HCT116 (cell line): ENCODE data around the gene ZBTB42. TPM values are rescaled to one million over a fixed set of nuclear protein-coding genes. Genes with fewer than 3 reads are reported as not detected.

Experiments used
- ATAC-seq: fragments of 200-7000 bp; cut with Tn5 transposase; 2 replicates; pipeline ENCODE4 v1.9.1; 2020; ENCODE audit warnings: mild to moderate bottlenecking, moderate library complexity
- BruUV-seq: library from RNA; stranded (reverse); fragments of 400-500 nt; replicated peaks from 2 replicates; lab custom pipeline; 2021; lab: Mats Ljungman, UMichigan
- CTCF ChIA-PET: fragments of 300-600 bp; sonication (Branson Sonifier 250); formaldehyde crosslinking; loops from one replicate; lab custom pipeline; 2021; ENCODE audit warnings: antibody characterized with exemption; lab: Charles Lee
- POLR2A ChIA-PET: fragments of 300-600, 350-600 bp; sonication (Branson Sonifier 250); formaldehyde crosslinking; loops from one replicate; lab custom pipeline; 2021; ENCODE audit warnings: antibody characterized with exemption; lab: Charles Lee
- RAD21 ChIA-PET, 2 experiments: fragments of 300-600 bp; sonication (Branson Sonifier 250); formaldehyde crosslinking; loops; one replicate each; lab custom pipeline; 2023; ENCODE audit warnings: low total read pairs in 2 of 2; ENCODE audit not compliant: uncharacterized antibody in 2 of 2, unreplicated experiment in 2 of 2, low non-redundant PET in 1 of 2; lab: Charles Lee
- DNase-seq: peaks from one replicate; pipeline ENCODE4 v3.0.0-alpha.2; 2010; ENCODE audit warnings: low read depth, low spot score
- H2AFZ ChIP-seq: fragments of 200-600 bp; shearing (Covaris generic), sonication (generic); 2 replicates; pipeline ENCODE4 v1.6.1; 2017; ENCODE audit warnings: low read depth, mixed run types, mixed read lengths, antibody characterized with exemption, low read length; ENCODE audit not compliant: poor library complexity, severe bottlenecking
- H3K27ac ChIP-seq: 2 replicates; pipeline ENCODE4 v1.5.1; 2012; ENCODE audit warnings: low read depth, low read length
- H3K27me3 ChIP-seq: fragments of 200-600 bp; sonication (generic); 2 replicates; pipeline ENCODE4 v1.6.1; 2016; ENCODE audit warnings: mixed run types, low read length, mixed read lengths; ENCODE audit not compliant: insufficient read depth
- H3K36me3 ChIP-seq, 2 experiments: fragments of 200-500 bp in 1 of 2; fragments of 200-600 bp in 1 of 2; sonication (Bioruptor generic) in 1 of 2; sonication (generic) in 1 of 2; 2 replicates each; pipeline versions ENCODE4 v1.5.1 to v1.6.1; 2014 to 2016; ENCODE audit warnings: low read length in 2 of 2, inconsistent platforms in 1 of 2, mixed read lengths in 1 of 2, mixed run types in 1 of 2; ENCODE audit not compliant: insufficient read depth in 2 of 2, control insufficient read depth in 1 of 2
- H3K4me1 ChIP-seq, 2 experiments: fragments of 200-600 bp in 1 of 2; sonication (generic) in 1 of 2; 2 replicates each; pipeline versions ENCODE4 v1.5.1 to v1.6.1; 2012 to 2017; ENCODE audit warnings: low read length in 2 of 2, inconsistent platforms in 1 of 2, mild to moderate bottlenecking in 1 of 2, mixed read lengths in 1 of 2, mixed run types in 1 of 2, moderate library complexity in 1 of 2; ENCODE audit not compliant: insufficient read depth in 2 of 2, control insufficient read depth in 1 of 2
- H3K4me2 ChIP-seq: fragments of 200-600 bp; sonication (generic); 2 replicates; pipeline ENCODE4 v1.6.1; 2017; ENCODE audit warnings: mixed run types, low read length, mixed read lengths
- H3K4me3 ChIP-seq, 2 experiments: fragments of 200-600 bp in 1 of 2; sonication (generic) in 1 of 2; replicated peaks in 1 of 2; 2 replicates each; pipeline ENCODE4 v1.5.1; 2011 to 2016; ENCODE audit warnings: low read length in 2 of 2, control low read depth in 1 of 2, low read depth in 1 of 2, mild to moderate bottlenecking in 1 of 2, mixed read lengths in 1 of 2, mixed run types in 1 of 2
- H3K79me2 ChIP-seq: fragments of 200-600 bp; sonication (generic); 2 replicates; pipeline ENCODE4 v1.6.1; 2017; ENCODE audit warnings: mild to moderate bottlenecking, mixed run types, low read length, moderate library complexity, mixed read lengths; ENCODE audit not compliant: insufficient read depth
- H3K9ac ChIP-seq: fragments of 200-600 bp; sonication (generic); 2 replicates; pipeline ENCODE4 v1.6.1; 2016; ENCODE audit warnings: low read length, mixed read lengths
- H3K9me2 ChIP-seq: fragments of 200-600 bp; sonication (generic), shearing (Covaris generic); 2 replicates; pipeline ENCODE4 v1.6.1; 2017; ENCODE audit warnings: mixed run types, mild to moderate bottlenecking, moderate library complexity; ENCODE audit not compliant: insufficient read depth
- H3K9me3 ChIP-seq, 2 experiments: fragments of 200-500 bp in 1 of 2; fragments of 200-600 bp in 1 of 2; sonication (Bioruptor generic) in 1 of 2; sonication (generic) in 1 of 2; 2 replicates each; pipeline ENCODE4 v1.6.1; 2014 to 2017; ENCODE audit warnings: low read length in 2 of 2, mixed read lengths in 2 of 2, inconsistent platforms in 1 of 2, low read depth in 1 of 2, mild to moderate bottlenecking in 1 of 2, mixed run types in 1 of 2, moderate library complexity in 1 of 2; ENCODE audit not compliant: control insufficient read depth in 1 of 2, insufficient read depth in 1 of 2
- H4K20me1 ChIP-seq: fragments of 200-600 bp; sonication (generic), shearing (Covaris generic); 2 replicates; pipeline ENCODE4 v1.6.1; 2017; ENCODE audit warnings: mixed run types, mild to moderate bottlenecking, moderate library complexity; ENCODE audit not compliant: insufficient read depth
- ATF3 ChIP-seq: IDR thresholded peaks from 2 replicates; pipeline ENCODE4 v1.6.1; 2012
- CEBPB ChIP-seq: IDR thresholded peaks from 2 replicates; pipeline ENCODE4 v1.6.1; 2012; ENCODE audit warnings: low read depth
- CTCF ChIP-seq, 3 experiments: fragments of 200-600 bp in 1 of 3; sonication (generic) in 1 of 3; IDR thresholded peaks in 2 of 3; conservative IDR thresholded peaks in 1 of 3; 2 replicates each; pipeline ENCODE4 v1.5.1; 2012 to 2017; ENCODE audit warnings: low read depth in 2 of 3, low read length in 2 of 3, antibody characterized with exemption in 1 of 3, borderline replicate concordance in 1 of 3, control low read depth in 1 of 3, mild to moderate bottlenecking in 1 of 3, mixed read lengths in 1 of 3, mixed run types in 1 of 3, moderate library complexity in 1 of 3; ENCODE audit not compliant: insufficient read depth in 1 of 3
- EZH2 ChIP-seq: fragments of 200-600 bp; sonication (generic); IDR thresholded peaks from 2 replicates; pipeline ENCODE4 v1.6.1; 2017; ENCODE audit warnings: antibody characterized with exemption, mixed run types
- FOSL1 ChIP-seq: IDR thresholded peaks from 2 replicates; pipeline ENCODE4 v1.6.1; 2012; ENCODE audit warnings: low read depth
- JUND ChIP-seq: IDR thresholded peaks from 2 replicates; pipeline ENCODE4 v1.6.1; 2012
- POLR2AphosphoS5 ChIP-seq: IDR thresholded peaks from 2 replicates; pipeline ENCODE4 v1.6.1; 2011; ENCODE audit warnings: mild to moderate bottlenecking, low read depth, low read length, moderate library complexity
- SRF ChIP-seq: IDR thresholded peaks from 2 replicates; pipeline ENCODE4 v1.6.1; 2012; ENCODE audit warnings: low read depth
- ZFX ChIP-seq: fragments of 450-650 bp; IDR thresholded peaks from 2 replicates; pipeline ENCODE4 v1.6.1; 2017
- intact Hi-C: fragments of 100-400 bp; cut with micrococcal nuclease; formaldehyde crosslinking; loops from 2 replicates; pipeline ENCODE4 v1.10.0; 2022
- total RNA-seq: library from RNA; stranded (reverse); gene quantifications from one replicate; pipeline ENCODE4 v1.2.1, GENCODE V29; 2021; ENCODE audit not compliant: unreplicated experiment
- TF ChIP-seq, protein P1 (sequence below): IDR thresholded peaks from 2 replicates; pipeline ENCODE4 v1.6.1; 2011; ENCODE audit warnings: mild to moderate bottlenecking, low read length, moderate library complexity; ENCODE audit not compliant: insufficient replicate concordance; ENCODE audit errors: extremely low read depth
- TF ChIP-seq, protein P2 (sequence below): IDR thresholded peaks from 2 replicates; pipeline ENCODE4 v1.6.1; 2012; ENCODE audit warnings: low read depth

Gene ZBTB42
- total RNA-seq, 1 experiment from 2014 or later: 4.4 TPM

DNA sequence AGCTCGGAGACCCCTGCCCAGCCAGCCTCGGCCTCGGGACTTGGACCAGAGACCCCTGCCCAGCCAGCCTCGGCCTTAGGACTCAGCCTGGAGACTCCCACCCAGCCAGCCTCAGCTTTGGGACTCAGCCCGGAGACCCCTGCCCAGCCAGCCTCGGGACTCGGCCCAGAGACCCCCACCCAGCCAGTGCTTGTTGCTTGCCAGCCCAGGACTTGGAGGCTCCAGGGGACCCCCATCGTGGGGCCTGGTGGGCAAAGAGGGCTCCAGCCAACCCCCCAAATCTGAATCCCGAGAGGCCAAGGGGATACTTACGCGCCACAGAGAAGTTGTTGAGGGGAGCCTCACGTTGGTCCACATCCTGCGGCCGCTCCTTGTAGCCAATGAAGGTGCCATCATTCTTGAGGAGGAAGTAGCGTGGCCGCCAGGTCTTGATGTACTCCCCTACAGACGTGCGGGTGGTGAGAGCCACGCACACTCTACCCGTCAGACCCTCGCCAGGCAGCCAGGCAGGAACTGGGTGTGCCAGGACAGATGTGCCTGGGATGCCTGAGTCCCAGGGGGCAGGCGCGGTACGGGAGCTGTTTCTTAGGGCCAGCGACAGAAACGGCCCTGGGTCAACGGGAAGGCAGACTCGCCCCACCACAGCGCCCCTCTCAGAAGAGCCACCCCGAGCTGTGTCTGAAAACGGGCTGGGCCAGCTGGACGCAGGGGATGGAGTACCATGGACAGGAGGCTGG, 21.0 kb upstream of the ZBTB42 start:
- Histone ChIP-seq H4K20me1 (no peaks in the 10 kb centered on the region), H2AFZ (no peak overlapping the region), H3K27me3 (no peaks in the 10 kb centered on the region), H3K4me3 (no peak overlapping the region), H3K36me3 (peaks cover 2 to 9% of the 10 kb centered on the region in 2 experiments; a peak in 2 of 4 replicates), H3K9me3 (no peaks in the 10 kb centered on the region), H3K9ac (no peak overlapping the region), H3K4me1 (no peaks in the 10 kb centered on the region), H3K4me2 (no peak overlapping the region), H3K27ac (no peak overlapping the region), H3K79me2 (peaks cover 7% of the 10 kb centered on the region; the same call in 1 of the 2 replicates), H3K9me2 (no peaks in the 10 kb centered on the region)
- intact Hi-C loops: no loop called here
- no TSS peak for BruUV-seq
- POLR2A ChIA-PET: no interaction called here
- CTCF ChIA-PET: no interaction called here
- no peak for ATAC-seq
- DNase-seq: no peak
- TF ChIP-seq FOSL1 (no peak), EZH2 (no peak), JUND (no peak), POLR2AphosphoS5 (no peak), ATF3 (no peak), SRF (no peak), CEBPB (no peak), ZFX (no peak), CTCF (IDR thresholded peaks at IDR 0.05 in 2 of 3, conservative IDR thresholded peaks at IDR 0.05 in 1 of 3; ENCODE audit: borderline replicate concordance in 1 of 3, insufficient read depth in 1 of 3, low read depth in 2 of 3, low read length in 2 of 3) (no peak)
- TF ChIP-seq, protein P1, sequence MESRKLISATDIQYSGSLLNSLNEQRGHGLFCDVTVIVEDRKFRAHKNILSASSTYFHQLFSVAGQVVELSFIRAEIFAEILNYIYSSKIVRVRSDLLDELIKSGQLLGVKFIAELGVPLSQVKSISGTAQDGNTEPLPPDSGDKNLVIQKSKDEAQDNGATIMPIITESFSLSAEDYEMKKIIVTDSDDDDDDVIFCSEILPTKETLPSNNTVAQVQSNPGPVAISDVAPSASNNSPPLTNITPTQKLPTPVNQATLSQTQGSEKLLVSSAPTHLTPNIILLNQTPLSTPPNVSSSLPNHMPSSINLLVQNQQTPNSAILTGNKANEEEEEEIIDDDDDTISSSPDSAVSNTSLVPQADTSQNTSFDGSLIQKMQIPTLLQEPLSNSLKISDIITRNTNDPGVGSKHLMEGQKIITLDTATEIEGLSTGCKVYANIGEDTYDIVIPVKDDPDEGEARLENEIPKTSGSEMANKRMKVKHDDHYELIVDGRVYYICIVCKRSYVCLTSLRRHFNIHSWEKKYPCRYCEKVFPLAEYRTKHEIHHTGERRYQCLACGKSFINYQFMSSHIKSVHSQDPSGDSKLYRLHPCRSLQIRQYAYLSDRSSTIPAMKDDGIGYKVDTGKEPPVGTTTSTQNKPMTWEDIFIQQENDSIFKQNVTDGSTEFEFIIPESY: no peak
- TF ChIP-seq, protein P2, sequence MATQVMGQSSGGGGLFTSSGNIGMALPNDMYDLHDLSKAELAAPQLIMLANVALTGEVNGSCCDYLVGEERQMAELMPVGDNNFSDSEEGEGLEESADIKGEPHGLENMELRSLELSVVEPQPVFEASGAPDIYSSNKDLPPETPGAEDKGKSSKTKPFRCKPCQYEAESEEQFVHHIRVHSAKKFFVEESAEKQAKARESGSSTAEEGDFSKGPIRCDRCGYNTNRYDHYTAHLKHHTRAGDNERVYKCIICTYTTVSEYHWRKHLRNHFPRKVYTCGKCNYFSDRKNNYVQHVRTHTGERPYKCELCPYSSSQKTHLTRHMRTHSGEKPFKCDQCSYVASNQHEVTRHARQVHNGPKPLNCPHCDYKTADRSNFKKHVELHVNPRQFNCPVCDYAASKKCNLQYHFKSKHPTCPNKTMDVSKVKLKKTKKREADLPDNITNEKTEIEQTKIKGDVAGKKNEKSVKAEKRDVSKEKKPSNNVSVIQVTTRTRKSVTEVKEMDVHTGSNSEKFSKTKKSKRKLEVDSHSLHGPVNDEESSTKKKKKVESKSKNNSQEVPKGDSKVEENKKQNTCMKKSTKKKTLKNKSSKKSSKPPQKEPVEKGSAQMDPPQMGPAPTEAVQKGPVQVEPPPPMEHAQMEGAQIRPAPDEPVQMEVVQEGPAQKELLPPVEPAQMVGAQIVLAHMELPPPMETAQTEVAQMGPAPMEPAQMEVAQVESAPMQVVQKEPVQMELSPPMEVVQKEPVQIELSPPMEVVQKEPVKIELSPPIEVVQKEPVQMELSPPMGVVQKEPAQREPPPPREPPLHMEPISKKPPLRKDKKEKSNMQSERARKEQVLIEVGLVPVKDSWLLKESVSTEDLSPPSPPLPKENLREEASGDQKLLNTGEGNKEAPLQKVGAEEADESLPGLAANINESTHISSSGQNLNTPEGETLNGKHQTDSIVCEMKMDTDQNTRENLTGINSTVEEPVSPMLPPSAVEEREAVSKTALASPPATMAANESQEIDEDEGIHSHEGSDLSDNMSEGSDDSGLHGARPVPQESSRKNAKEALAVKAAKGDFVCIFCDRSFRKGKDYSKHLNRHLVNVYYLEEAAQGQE: no peak
- RAD21 ChIA-PET: no interaction called here
